Jurkat, Clone E6-1 (cell line): ENCODE data around the gene MDH2.
"Not testable (repeated sequence)": the region's sequence is repeated elsewhere in the genome, so short reads cannot be mapped to it uniquely, and the experiment has no call there.

Experiments used
- DNase-seq: peaks from one replicate; pipeline ENCODE4 v3.0.0-alpha.2; 2011; ENCODE audit warnings: low read depth, low spot score
- H3K4me3 ChIP-seq: 2 replicates; pipeline ENCODE4 v1.5.1; 2011; ENCODE audit warnings: mild to moderate bottlenecking, low read length, control low read depth, moderate library complexity

Gene MDH2

DNA sequence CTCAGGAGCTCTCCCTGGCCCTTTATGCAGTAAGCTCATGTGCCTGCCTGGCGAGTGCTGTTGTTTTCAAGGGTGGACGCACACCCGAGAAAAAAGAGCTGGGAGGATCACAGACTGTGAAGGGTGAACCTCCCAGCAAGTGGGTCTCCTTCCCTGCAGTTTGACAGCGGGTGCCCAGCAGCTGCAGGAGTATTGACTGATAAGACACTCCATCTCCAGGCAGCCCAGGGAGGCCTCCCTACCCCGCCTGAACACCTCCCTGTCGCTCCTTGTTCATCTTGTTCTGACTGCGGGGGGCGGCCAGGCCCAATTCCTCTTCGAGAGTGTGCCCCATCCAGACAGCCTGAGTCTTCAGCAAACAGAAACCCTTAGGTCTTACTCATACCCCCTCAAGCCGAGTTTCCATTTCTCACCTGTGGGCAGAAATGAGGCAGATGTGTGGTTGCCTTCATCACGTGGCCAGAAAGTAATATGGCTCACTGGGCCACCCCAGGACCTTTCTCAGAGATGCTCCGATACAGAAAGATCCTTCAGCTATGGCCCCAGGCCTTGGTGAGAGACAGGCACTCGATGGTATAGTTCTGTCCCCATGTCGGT lies 17.2 kb downstream of the MDH2 start:
- no peak overlapping the region for H3K4me3 ChIP-seq
- no peak for DNase-seq

GRCh38 chr7:76066716-76067503 lies 19.0 kb downstream of the MDH2 start:
- DNase-seq = no peak
- H3K4me3 ChIP-seq = no peak overlapping the region

GRCh38 chr7:76069238-76069638 lies 21.3 kb downstream of the MDH2 start:
- no peak overlapping the region for H3K4me3 ChIP-seq
- DNase-seq = no peak

- no peak for DNase-seq
Measured at GRCh38 chr7:76071316-76072242, 23.7 kb downstream of the MDH2 start.

DNA sequence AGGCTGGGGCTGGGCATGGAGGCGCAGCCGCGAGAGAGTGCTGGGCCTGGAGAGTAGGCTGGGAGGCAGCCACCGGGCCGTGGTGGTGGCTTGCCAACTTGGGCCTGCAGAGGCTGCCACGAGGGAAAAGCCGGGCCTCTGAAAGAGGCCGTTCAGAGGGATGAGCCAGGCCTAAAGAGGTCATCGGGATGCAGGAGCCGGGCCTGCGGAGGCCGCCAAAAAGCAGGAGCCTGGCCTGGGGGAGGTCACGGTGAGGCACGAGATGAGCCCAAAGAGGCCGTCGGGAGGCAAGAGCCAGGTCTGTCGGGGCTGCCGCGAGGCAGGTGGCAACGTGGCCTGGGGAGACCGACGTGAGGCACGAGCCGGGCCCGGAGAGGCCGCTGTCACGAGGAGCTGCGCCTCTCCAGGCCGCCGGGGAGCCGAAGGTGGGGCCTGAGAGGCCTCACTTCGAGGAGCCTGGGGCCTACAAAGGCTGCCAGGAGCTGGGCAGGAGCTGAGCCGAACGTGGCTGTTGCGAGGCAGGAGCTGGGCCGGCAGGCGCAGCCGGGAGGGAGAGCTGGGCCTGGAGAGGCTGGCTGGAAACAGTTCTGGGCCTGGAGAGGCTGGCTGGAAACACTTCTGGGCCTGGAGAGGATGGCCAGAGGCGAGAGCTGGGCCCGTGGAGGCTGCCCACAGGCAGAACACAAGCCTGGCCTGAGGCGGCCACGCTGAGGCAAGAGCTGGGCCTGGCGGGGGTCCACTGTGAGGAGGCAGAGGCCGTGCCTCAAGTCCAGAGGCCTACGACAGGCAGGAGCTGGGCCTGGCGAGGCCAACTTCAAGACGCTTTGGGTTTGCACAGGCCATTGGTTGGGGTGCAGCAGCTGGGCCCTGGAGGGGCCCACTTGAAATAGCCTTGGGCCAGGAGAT lies 24.6 kb downstream of the MDH2 start:
- no peak overlapping the region for H3K4me3 ChIP-seq
- no peak for DNase-seq

More at GRCh38 chr7:76071316-76072242, 23.7 kb downstream of the MDH2 start:
- no peak overlapping the region for H3K4me3 ChIP-seq

DNA sequence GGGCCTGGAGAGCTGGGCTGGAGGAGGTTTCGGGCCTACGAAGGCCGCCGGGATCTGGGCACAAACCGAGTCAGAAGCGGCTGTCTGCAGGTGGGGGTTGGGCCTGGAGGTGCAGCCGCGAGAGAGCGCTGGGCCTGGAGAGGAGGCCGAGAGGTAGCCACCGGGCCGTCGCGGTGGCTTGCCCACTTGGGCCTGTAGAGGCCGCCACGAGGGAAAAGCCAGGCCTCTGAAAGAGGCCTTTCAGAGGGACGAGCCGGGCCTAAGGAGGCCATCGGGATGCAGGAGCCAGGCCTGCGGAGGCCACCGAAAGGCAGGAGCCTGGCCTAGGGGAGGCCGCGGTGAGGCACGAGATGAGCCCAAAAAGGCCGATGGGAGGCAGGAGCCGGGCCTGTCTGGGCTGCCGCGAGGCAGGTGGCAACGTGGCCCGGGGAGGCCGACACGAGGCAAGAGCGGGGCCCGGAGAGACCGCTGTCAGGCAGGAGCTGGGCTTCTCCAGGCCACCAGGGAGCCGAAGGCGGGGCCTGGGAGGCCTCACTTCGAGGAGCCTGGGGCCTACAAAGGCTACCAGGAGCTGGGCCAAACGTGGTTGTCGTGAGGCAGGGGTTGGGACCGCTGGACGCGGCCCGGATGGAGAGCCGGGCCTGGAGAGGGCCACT lies 25.6 kb downstream of the MDH2 start:
- DNase-seq = no peak
- no peak overlapping the region for H3K4me3 ChIP-seq

GRCh38 chr7:76074306-76074971 lies 26.5 kb downstream of the MDH2 start:
- no peak for DNase-seq
- no peak overlapping the region for H3K4me3 ChIP-seq

DNA sequence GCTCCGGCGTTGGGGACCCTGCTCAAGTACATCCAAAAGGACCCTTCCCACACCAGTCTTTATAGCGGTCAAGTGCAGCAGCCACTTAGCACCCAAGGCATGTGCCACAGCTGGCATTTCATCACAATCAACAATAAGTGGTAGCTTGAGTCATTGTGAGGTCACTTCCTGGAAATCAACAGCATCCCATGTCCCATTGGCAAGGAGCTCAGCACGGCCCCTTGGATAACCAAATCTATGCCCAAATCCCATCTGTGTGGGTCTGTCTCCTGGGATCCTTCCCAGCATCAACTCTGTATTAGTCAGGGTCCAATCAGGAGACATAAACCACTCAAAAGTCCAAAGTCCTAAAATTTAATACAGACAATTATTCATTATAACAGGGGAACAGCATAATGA lies 27.1 kb downstream of the MDH2 start:
- H3K4me3 ChIP-seq = no peak overlapping the region
- no peak for DNase-seq

DNA sequence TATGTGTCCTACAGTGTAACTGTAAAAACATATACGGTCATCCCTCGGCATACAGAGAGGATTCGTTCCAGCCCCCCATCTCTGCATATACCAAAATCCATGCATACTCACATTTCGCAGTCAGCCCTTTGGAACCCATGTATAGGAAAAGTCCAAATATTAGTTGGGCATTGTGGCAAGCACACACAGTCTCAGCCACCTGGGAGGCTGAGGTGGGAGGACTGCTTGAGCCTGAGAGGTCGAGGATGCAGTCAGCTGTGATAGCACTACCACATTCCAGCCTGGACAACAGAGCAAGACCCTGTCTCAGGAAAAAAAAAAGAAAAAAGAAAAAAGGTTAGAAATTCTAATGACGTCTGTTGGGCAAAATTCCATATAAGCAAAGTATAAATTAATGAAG lies 29.1 kb downstream of the MDH2 start:
- no peak overlapping the region for H3K4me3 ChIP-seq
- DNase-seq = no peak

DNA sequence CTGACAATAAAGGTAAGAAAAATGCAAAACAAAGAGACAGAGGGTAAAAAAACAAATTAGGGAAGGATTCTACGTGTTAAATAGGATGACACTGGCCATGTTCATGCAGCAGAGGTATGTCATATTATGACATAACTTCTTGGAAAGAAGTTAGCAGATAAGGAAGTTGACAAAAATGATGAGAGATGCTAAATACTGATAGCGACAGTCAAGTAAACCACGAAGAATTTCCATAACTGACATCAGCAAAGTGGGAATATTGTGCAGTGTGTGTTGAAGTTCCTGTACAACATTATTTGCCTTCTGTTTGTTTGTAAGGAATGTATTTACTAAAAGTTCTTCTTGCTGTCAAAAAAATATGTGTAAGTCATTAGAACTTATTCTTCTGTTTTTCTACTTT lies 29.5 kb downstream of the MDH2 start:
- no peak overlapping the region for H3K4me3 ChIP-seq
- no peak for DNase-seq

DNA sequence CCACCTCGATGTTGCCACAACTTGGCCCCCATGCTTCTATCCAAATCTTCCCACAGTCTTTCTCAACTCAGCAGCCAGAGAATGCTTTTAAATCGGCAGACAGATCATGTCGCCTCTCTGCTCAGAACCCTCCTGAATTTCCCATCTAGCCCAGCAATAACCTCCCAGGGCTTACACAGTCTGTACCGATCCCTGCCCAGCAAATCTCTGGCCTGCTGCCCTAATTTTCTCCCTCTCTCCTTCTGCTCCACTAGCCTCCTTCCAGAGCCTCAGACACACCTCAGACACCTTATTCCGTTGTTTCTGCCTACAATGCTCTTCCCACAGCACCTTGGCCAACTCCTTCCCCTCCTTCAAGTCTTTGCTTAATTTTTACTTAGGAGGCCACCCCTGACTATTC lies 32.3 kb downstream of the MDH2 start:
- H3K4me3 ChIP-seq = no peak overlapping the region
- no peak for DNase-seq

DNA sequence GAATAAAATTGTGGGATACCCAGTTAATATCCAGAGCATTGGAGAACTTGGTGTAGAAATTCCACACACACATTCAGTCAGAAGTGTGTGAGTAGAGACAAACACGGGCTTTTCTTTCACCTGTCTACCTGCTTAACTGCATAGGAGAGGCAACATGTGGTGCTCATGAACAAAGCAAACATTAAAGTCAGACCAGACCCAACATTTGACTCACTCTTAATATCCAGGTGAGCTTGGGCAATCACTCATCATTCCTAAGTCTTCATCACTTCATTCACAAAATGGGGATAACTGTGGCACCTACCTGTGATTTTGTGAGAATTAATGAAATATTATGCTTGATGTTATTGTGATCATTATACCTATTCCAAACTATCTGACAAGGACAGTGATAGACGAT lies 36.2 kb downstream of the MDH2 start:
- H3K4me3 ChIP-seq, DNase-seq: not testable (repeated sequence)

- H3K4me3 ChIP-seq = no peak overlapping the region
- DNase-seq = no peak
Measured at GRCh38 chr7:76086070-76086469, 38.2 kb downstream of the MDH2 start.

GRCh38 chr7:76087362-76087791 lies 39.5 kb downstream of the MDH2 start:
- H3K4me3 ChIP-seq, DNase-seq: not testable (repeated sequence)

DNA sequence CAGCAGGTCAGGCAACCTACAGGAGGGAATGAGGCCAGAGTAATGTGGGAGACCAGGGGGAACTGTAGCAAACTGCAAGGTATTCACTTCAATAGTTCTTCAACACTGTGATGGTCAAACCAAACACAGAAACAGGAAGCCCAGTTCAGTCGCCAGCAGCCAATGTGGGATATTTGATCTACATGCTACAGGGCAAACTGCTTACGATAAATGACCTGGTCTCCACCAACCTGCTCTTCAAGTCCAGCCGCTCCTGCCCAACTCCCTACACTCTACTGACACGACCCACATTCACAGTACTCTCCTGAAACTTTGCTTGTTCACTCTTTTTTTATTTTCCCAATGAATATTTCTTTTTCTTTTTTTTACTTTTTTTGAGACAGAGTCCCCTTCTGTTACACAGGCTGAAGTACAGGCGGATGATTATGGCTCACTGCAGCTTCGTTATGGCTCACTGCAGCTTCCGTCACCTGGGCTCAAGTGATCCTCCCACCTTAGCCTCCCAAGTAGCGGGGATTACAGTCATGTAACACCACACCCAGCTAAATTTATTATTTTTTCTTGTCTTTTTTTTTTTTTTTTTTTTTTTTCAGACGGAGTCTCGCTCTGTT lies 42.1 kb downstream of the MDH2 start:
- no peak overlapping the region for H3K4me3 ChIP-seq
- no peak for DNase-seq

DNA sequence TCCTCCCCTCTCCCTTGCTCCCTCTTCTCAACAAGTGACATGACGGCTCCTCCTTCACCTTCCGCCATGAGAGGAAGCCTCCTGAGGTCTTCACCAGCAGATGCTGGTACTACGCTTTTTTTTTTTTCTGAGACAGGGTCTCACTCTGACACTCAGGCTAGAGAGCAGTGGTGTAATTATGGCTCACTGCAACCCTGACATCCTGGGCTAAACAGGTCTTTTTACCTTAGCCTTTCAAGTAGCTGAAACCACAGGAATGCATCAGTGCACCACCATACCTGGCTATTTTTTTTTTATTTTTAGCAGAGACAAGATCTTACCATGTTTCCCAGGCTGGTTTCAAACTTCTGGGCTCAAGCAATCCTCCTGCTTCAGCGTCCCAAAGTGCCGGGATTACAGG lies 43.6 kb downstream of the MDH2 start:
- DNase-seq = no peak

GRCh38 chr7:76093531-76093930 lies 45.6 kb downstream of the MDH2 start:
- not testable (repeated sequence) for DNase-seq

More for the DNA sequence above, 43.6 kb downstream of the MDH2 start:
- no peak overlapping the region for H3K4me3 ChIP-seq

More at GRCh38 chr7:76093531-76093930, 45.6 kb downstream of the MDH2 start:
- not testable (repeated sequence) for H3K4me3 ChIP-seq
